H9 (cell line): Measurements from ENCODE around the gene LRP1B. TPM values are rescaled to one million over a fixed set of nuclear protein-coding genes. Genes with fewer than 3 reads are reported as not detected.

Experiments used
- DNase-seq: peaks from one replicate; pipeline ENCODE4 v3.0.0-alpha.2; 2017
- H2AFZ ChIP-seq: one replicate; pipeline ENCODE4 v1.6.1; 2013; ENCODE audit warnings: mild to moderate bottlenecking, low read length, control low read depth, moderate library complexity
- H2AK5ac ChIP-seq: 2 replicates; pipeline ENCODE4 v1.6.1; 2013; ENCODE audit warnings: low read length, control low read depth, mixed read lengths; ENCODE audit not compliant: insufficient read length
- H2BK120ac ChIP-seq: one replicate; pipeline ENCODE4 v1.6.1; 2013; ENCODE audit warnings: low read depth, mild to moderate bottlenecking, low read length, control low read depth, inconsistent platforms; ENCODE audit not compliant: poor library complexity, severe bottlenecking
- H2BK12ac ChIP-seq: 2 replicates; pipeline ENCODE4 v1.6.1; 2013; ENCODE audit warnings: low read length, control low read depth, mixed read lengths, low read depth; ENCODE audit not compliant: insufficient read length
- H2BK15ac ChIP-seq: 2 replicates; pipeline ENCODE4 v1.6.1; 2013; ENCODE audit warnings: low read depth, low read length, control low read depth
- H2BK20ac ChIP-seq: one replicate; pipeline ENCODE4 v1.6.1; 2013; ENCODE audit warnings: low read depth, mild to moderate bottlenecking, low read length, control low read depth, inconsistent platforms; ENCODE audit not compliant: poor library complexity, severe bottlenecking
- H2BK5ac ChIP-seq: 2 replicates; pipeline ENCODE4 v1.6.1; 2013; ENCODE audit warnings: low read length, control low read depth, mixed read lengths; ENCODE audit not compliant: insufficient read length
- H3K14ac ChIP-seq: 2 replicates; pipeline ENCODE4 v1.6.1; 2013; ENCODE audit warnings: low read length, control low read depth; ENCODE audit not compliant: insufficient read depth
- H3K18ac ChIP-seq: 2 replicates; pipeline ENCODE4 v1.6.1; 2013; ENCODE audit warnings: low read depth, mild to moderate bottlenecking, mixed read lengths, low read length, control low read depth; ENCODE audit not compliant: insufficient read length
- H3K23ac ChIP-seq: 2 replicates; pipeline ENCODE4 v1.6.1; 2013; ENCODE audit warnings: low read length, control low read depth, mixed read lengths, low read depth; ENCODE audit not compliant: insufficient read length
- H3K23me2 ChIP-seq: 2 replicates; pipeline ENCODE4 v1.6.1; 2013; ENCODE audit warnings: low read depth, mild to moderate bottlenecking, mixed read lengths, low read length, control low read depth; ENCODE audit not compliant: insufficient read length, poor library complexity, severe bottlenecking
- H3K27ac ChIP-seq: 2 replicates; pipeline ENCODE4 v1.5.1; 2013; ENCODE audit warnings: low read length, control low read depth, mixed read lengths, low read depth; ENCODE audit not compliant: insufficient read length
- H3K27me3 ChIP-seq: 2 replicates; pipeline ENCODE4 v1.6.1; 2013; ENCODE audit warnings: low read length, control low read depth, inconsistent platforms; ENCODE audit not compliant: insufficient read depth
- H3K4ac ChIP-seq: 2 replicates; pipeline ENCODE4 v1.6.1; 2013; ENCODE audit warnings: low read depth, mild to moderate bottlenecking, control low read depth, inconsistent platforms, low read length, moderate library complexity
- H3K4me1 ChIP-seq: 2 replicates; pipeline ENCODE4 v1.6.1; 2013; ENCODE audit warnings: low read length, control low read depth, inconsistent platforms; ENCODE audit not compliant: insufficient read depth
- H3K4me2 ChIP-seq: 2 replicates; pipeline ENCODE4 v1.6.1; 2013; ENCODE audit warnings: low read length, control low read depth, mixed read lengths; ENCODE audit not compliant: insufficient read length, insufficient read depth
- H3K56ac ChIP-seq: 2 replicates; pipeline ENCODE4 v1.6.1; 2013; ENCODE audit warnings: low read depth, mild to moderate bottlenecking, mixed read lengths, low read length, control low read depth; ENCODE audit not compliant: insufficient read length
- H3K79me1 ChIP-seq: 2 replicates; pipeline ENCODE4 v1.6.1; 2013; ENCODE audit warnings: low read depth, mild to moderate bottlenecking, moderate library complexity, low read length, control low read depth, inconsistent platforms; ENCODE audit not compliant: insufficient read depth, poor library complexity, severe bottlenecking
- H3K79me2 ChIP-seq: 2 replicates; pipeline ENCODE4 v1.6.1; 2013; ENCODE audit warnings: low read length, control low read depth, inconsistent platforms; ENCODE audit not compliant: insufficient read depth
- H3K9ac ChIP-seq: 2 replicates; pipeline ENCODE4 v1.6.1; 2013; ENCODE audit warnings: low read length, control low read depth, mixed read lengths; ENCODE audit not compliant: insufficient read length; ENCODE audit errors: extremely low read depth
- H3K9me3 ChIP-seq: one replicate; pipeline ENCODE4 v1.6.1; 2013; ENCODE audit warnings: low read depth, low read length, inconsistent platforms; ENCODE audit not compliant: control insufficient read depth
- H3T11ph ChIP-seq: one replicate; pipeline ENCODE4 v1.6.1; 2013; ENCODE audit warnings: mild to moderate bottlenecking, low read length, control low read depth, inconsistent platforms
- H4K20me1 ChIP-seq: one replicate; pipeline ENCODE4 v1.6.1; 2013; ENCODE audit not compliant: control insufficient read depth, insufficient read length, insufficient read depth
- H4K5ac ChIP-seq: 2 replicates; pipeline ENCODE4 v1.6.1; 2013; ENCODE audit warnings: low read depth, mild to moderate bottlenecking, mixed read lengths, low read length, control low read depth; ENCODE audit not compliant: insufficient read length
- H4K8ac ChIP-seq: replicated peaks from 2 replicates; pipeline ENCODE4 v1.6.1; 2013; ENCODE audit warnings: low read length, control low read depth, mixed read lengths, low read depth; ENCODE audit not compliant: insufficient read length
- H4K91ac ChIP-seq: 2 replicates; pipeline ENCODE4 v1.6.1; 2013; ENCODE audit warnings: low read depth, mild to moderate bottlenecking, moderate library complexity, mixed read lengths, low read length, control low read depth; ENCODE audit not compliant: insufficient read length
- H3K27ac Mint-ChIP-seq, 3 experiments: 2 replicates in 2 of 3; 3 replicates in 1 of 3; pipeline ENCODE4 v1.8.0; 2020 to 2021; ENCODE audit warnings: mixed read lengths in 3 of 3, mild to moderate bottlenecking in 1 of 3, moderate library complexity in 1 of 3
- H3K27me3 Mint-ChIP-seq: 2 replicates; pipeline ENCODE4 v1.8.0; 2021; ENCODE audit warnings: low read depth, mild to moderate bottlenecking, moderate library complexity, mixed read lengths
- H3K36me3 Mint-ChIP-seq, 3 experiments: 2 replicates in 2 of 3; 3 replicates in 1 of 3; pipeline ENCODE4 v1.8.0; 2020 to 2021; ENCODE audit warnings: low read depth in 3 of 3, mixed read lengths in 3 of 3; ENCODE audit not compliant: insufficient read depth in 1 of 3
- H3K4me1 Mint-ChIP-seq, 2 experiments: 2 replicates each; pipeline ENCODE4 v1.8.0; 2020; ENCODE audit warnings: mixed read lengths in 2 of 2
- H3K4me3 Mint-ChIP-seq, 2 experiments: 2 replicates in 1 of 2; 3 replicates in 1 of 2; pipeline ENCODE4 v1.8.0; 2020 to 2021; ENCODE audit warnings: mild to moderate bottlenecking in 2 of 2, mixed read lengths in 2 of 2, moderate library complexity in 1 of 2
- H3K9me3 Mint-ChIP-seq, 2 experiments: 2 replicates in 1 of 2; 3 replicates in 1 of 2; pipeline ENCODE4 v1.8.0; 2020; ENCODE audit warnings: mild to moderate bottlenecking in 2 of 2, mixed read lengths in 2 of 2, moderate library complexity in 1 of 2
- WGBS: extraction: QIAGEN DNeasy Blood & Tissue Kit; methylation state at CpG from one replicate; pipeline ENCODE4 v1.1.7; 2013; ENCODE audit warnings: missing lambda C conversion rate, low lambda C conversion rate, mixed read lengths; ENCODE audit not compliant: insufficient read length; ENCODE audit errors: extremely low coverage; 5-methylcytosine and 5-hydroxymethylcytosine counted together
- total RNA-seq: library from RNA; stranded (reverse); gene quantifications from 2 replicates; pipeline ENCODE4 v1.2.1, GENCODE V29; 2021
- TF ChIP-seq, protein P1 (sequence below): fragments of 200-600 bp; sonication (generic); conservative IDR thresholded peaks from 3 replicates; pipeline ENCODE4 v1.8.0; 2021; ENCODE audit warnings: antibody characterized with exemption, mild to moderate bottlenecking

The LRP1B gene
- total RNA-seq, 1 experiment from 2014 or later: not detected

DNA sequence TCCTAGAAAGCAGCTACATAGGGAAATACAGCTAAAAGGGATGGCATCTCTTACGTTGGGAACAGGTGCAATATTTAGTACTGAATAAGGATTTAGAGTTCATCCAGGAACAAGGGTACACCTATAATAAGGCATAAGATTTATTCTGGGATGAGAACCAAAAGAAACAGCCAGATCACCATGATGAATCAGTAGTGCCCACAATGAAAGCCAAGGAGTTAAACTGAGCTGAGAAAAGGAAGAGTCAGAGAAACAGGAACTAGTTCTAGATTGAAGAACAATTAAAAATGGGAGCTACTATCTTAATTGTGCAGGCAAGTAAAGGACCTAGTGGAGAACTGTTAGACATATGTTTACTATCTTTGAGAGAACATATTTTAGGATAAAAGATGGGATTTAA lies 692.3 kb downstream of the LRP1B start:
- Histone ChIP-seq H4K20me1 (no peaks in the 10 kb centered on the region), H3K14ac (no peak overlapping the region), H3K56ac (no peak overlapping the region), H3K9me3 (no peaks in the 10 kb centered on the region), H3K23me2 (no peaks in the 10 kb centered on the region), H2BK120ac (no peak overlapping the region), H4K91ac (no peak overlapping the region), H2BK12ac (no peak overlapping the region), H3K23ac (no peak overlapping the region), H3K4me2 (no peak overlapping the region), H4K8ac (no peak overlapping the region), H3K18ac (no peak overlapping the region), H3K27ac (no peak overlapping the region), H3T11ph (no peak overlapping the region), H2BK15ac (no peak overlapping the region), H3K9ac (no peak overlapping the region), H2BK20ac (no peak overlapping the region), H3K4me1 (no peaks in the 10 kb centered on the region), H3K79me2 (no peaks in the 10 kb centered on the region), H2AK5ac (no peak overlapping the region), H3K4ac (no peak overlapping the region), H2BK5ac (no peak overlapping the region), H3K79me1 (no peaks in the 10 kb centered on the region), H2AFZ (no peak overlapping the region), H3K27me3 (no peaks in the 10 kb centered on the region), H4K5ac (no peak overlapping the region)
- H3K36me3 Mint-ChIP-seq: peaks cover 0 to 14% (median 0%) of the 10 kb centered on the region in 3 experiments; a peak in 2 of 7 replicates
- no CpG with 5 or more reads among the region's 1 CpG for WGBS
- H3K9me3 Mint-ChIP-seq: peaks cover 8 to 12% of the 10 kb centered on the region in 2 experiments; a peak in 4 of 5 replicates
- TF ChIP-seq, protein P1, sequence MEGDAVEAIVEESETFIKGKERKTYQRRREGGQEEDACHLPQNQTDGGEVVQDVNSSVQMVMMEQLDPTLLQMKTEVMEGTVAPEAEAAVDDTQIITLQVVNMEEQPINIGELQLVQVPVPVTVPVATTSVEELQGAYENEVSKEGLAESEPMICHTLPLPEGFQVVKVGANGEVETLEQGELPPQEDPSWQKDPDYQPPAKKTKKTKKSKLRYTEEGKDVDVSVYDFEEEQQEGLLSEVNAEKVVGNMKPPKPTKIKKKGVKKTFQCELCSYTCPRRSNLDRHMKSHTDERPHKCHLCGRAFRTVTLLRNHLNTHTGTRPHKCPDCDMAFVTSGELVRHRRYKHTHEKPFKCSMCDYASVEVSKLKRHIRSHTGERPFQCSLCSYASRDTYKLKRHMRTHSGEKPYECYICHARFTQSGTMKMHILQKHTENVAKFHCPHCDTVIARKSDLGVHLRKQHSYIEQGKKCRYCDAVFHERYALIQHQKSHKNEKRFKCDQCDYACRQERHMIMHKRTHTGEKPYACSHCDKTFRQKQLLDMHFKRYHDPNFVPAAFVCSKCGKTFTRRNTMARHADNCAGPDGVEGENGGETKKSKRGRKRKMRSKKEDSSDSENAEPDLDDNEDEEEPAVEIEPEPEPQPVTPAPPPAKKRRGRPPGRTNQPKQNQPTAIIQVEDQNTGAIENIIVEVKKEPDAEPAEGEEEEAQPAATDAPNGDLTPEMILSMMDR: no peak
- peaks cover 1% of the 10 kb centered on the region; the same call in 1 of the 2 replicates for H3K27me3 Mint-ChIP-seq
- no peaks in the 10 kb centered on the region for H3K4me1 Mint-ChIP-seq
- H3K4me3 Mint-ChIP-seq: no peak overlapping the region
- DNase-seq: no peak
- no peak overlapping the region for H3K27ac Mint-ChIP-seq
